Loucy (cell line): ENCODE measurements around the gene ARMCX4.

ENCODE experiments used
- CTCF ChIP-seq: fragments of 200-600 bp; sonication (generic); conservative IDR thresholded peaks from 2 replicates; pipeline ENCODE4 v1.5.1; 2014; ENCODE audit warnings: mild to moderate bottlenecking, antibody characterized with exemption, low read length
- EZH2phosphoT487 ChIP-seq: fragments of 200-600 bp; IDR thresholded peaks from 2 replicates; pipeline ENCODE4 v1.6.1; 2018; ENCODE audit warnings: antibody characterized with exemption, mild to moderate bottlenecking, moderate library complexity, borderline replicate concordance

GRCh38 chrX:101507986-101508385 lies 22.7 kb downstream of the ARMCX4 start:
- TF ChIP-seq CTCF (no peak), EZH2phosphoT487 (no peak)
